Vagina (tissue), 2 donors: ENCODE results near the gene NOC4L.

Experiments
- POLR2A ChIP-seq, 2 donors: fragments of 450-650 bp; IDR thresholded peaks; one replicate each; pipeline ENCODE4 v1.6.1; 2017; ENCODE audit warnings: antibody characterized with exemption in 2 of 2, mild to moderate bottlenecking in 2 of 2, moderate library complexity in 2 of 2
- POLR2AphosphoS5 ChIP-seq, 2 donors: sonication (generic); formaldehyde crosslinking; IDR thresholded peaks; one replicate each; pipeline ENCODE4 v1.9.0; 2017; ENCODE audit warnings: antibody characterized with exemption in 2 of 2, mild to moderate bottlenecking in 2 of 2, low read depth in 1 of 2; ENCODE audit not compliant: insufficient read depth in 1 of 2
- TF ChIP-seq, protein P1 (sequence below), 3 experiments: fragments of 450-650 bp in 2 of 3; fragments of 200-600 bp in 1 of 3; sonication (generic) in 1 of 3; IDR thresholded peaks; one replicate each; pipeline ENCODE4 v1.5.1; 2017 to 2019; ENCODE audit warnings: antibody characterized with exemption in 3 of 3, mild to moderate bottlenecking in 2 of 3, moderate library complexity in 2 of 3

DNA sequence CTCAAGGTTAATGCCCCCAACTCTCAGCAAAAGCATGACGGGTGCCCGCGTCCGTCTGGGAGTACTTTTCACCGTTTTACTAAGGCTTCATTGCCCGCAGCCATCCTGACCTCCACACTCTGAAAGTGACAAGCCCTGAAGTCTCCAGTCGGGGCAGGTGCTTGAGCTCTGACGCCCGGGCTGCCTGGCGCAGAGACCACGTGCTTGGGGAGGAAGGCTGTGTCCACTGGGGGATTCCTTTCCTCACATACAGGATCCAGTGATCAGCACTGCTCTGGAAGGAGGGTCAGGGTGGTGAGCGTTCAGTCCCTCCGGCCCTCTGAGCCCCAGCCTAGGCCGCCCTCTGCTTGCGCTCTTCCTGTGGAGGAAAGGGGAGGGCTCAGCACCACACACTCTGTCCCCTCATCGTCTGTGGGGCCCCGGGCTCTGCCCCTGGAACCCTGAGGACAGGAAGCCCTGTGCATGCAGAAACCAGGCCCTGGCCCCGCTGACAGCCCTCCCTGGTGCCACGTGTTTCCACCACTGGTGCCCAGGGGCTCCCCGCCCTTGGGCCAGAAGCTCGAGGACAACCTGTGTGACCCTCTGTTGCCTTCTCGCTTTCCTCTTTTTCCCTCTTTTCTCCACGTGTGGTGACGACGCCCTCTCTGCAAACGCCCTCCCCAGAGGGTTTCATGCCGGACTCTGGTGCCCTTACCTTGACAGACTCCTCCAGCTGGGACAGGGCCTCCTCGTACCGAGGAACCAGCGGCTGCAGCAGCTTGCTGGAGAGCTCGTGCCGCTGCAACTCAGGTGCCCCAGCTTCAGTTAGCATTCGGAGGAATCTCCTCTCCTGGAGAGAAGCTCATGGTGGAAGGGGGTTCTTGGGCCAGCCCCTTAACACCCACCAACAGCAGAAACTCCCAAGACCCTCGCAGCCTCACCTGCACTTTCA, 5.1 kb upstream of the NOC4L start:
- TF ChIP-seq, protein P1, sequence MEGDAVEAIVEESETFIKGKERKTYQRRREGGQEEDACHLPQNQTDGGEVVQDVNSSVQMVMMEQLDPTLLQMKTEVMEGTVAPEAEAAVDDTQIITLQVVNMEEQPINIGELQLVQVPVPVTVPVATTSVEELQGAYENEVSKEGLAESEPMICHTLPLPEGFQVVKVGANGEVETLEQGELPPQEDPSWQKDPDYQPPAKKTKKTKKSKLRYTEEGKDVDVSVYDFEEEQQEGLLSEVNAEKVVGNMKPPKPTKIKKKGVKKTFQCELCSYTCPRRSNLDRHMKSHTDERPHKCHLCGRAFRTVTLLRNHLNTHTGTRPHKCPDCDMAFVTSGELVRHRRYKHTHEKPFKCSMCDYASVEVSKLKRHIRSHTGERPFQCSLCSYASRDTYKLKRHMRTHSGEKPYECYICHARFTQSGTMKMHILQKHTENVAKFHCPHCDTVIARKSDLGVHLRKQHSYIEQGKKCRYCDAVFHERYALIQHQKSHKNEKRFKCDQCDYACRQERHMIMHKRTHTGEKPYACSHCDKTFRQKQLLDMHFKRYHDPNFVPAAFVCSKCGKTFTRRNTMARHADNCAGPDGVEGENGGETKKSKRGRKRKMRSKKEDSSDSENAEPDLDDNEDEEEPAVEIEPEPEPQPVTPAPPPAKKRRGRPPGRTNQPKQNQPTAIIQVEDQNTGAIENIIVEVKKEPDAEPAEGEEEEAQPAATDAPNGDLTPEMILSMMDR (IDR thresholded peaks at IDR 0.05) = no peak
- no peak for TF ChIP-seq POLR2AphosphoS5 (IDR thresholded peaks at IDR 0.05; ENCODE audit: insufficient read depth in 1 of 2, low read depth in 1 of 2)
- no peak for TF ChIP-seq POLR2A (IDR thresholded peaks at IDR 0.05)
